ENCODE measurements around the gene LZTFL1. TPM values are rescaled to one million over a fixed set of nuclear protein-coding genes. Genes with fewer than 3 reads are reported as not detected.

The LZTFL1 gene
- total and polyA plus RNA-seq, 4 donors: 3.4 to 11.8 (median 5.7) TPM

GRCh38 chr3:45881078-45882022 lies 39.4 kb upstream of the LZTFL1 start:
- Histone ChIP-seq H3K4me1 (ENCODE audit: control insufficient read depth in 4 of 4, insufficient read depth in 4 of 4, low read length in 3 of 4) (no peaks in the 10 kb centered on the region), H3K4me3 (ENCODE audit: low read depth in 1 of 3, low read length in 3 of 3) (no peak overlapping the region), H3K27me3 (ENCODE audit: control insufficient read depth in 4 of 4, insufficient read depth in 4 of 4, low read length in 3 of 4) (no peaks in the 10 kb centered on the region), H3K9ac (ENCODE audit: low read depth in 1 of 2, low read length in 2 of 2) (no peak overlapping the region), H3K36me3 (ENCODE audit: control insufficient read depth in 4 of 4, insufficient read depth in 3 of 4, low read depth in 1 of 4, low read length in 3 of 4) (no peaks in the 10 kb centered on the region), H3K9me3 (ENCODE audit: control insufficient read depth in 4 of 4, low read length in 3 of 4) (no peaks in the 10 kb centered on the region), H3K27ac (ENCODE audit: low read depth in 1 of 2, low read length in 2 of 2) (no peak overlapping the region)
- 70% methylated on average over 8 of the region's 8 CpGs for WGBS
- TF ChIP-seq, protein P1, sequence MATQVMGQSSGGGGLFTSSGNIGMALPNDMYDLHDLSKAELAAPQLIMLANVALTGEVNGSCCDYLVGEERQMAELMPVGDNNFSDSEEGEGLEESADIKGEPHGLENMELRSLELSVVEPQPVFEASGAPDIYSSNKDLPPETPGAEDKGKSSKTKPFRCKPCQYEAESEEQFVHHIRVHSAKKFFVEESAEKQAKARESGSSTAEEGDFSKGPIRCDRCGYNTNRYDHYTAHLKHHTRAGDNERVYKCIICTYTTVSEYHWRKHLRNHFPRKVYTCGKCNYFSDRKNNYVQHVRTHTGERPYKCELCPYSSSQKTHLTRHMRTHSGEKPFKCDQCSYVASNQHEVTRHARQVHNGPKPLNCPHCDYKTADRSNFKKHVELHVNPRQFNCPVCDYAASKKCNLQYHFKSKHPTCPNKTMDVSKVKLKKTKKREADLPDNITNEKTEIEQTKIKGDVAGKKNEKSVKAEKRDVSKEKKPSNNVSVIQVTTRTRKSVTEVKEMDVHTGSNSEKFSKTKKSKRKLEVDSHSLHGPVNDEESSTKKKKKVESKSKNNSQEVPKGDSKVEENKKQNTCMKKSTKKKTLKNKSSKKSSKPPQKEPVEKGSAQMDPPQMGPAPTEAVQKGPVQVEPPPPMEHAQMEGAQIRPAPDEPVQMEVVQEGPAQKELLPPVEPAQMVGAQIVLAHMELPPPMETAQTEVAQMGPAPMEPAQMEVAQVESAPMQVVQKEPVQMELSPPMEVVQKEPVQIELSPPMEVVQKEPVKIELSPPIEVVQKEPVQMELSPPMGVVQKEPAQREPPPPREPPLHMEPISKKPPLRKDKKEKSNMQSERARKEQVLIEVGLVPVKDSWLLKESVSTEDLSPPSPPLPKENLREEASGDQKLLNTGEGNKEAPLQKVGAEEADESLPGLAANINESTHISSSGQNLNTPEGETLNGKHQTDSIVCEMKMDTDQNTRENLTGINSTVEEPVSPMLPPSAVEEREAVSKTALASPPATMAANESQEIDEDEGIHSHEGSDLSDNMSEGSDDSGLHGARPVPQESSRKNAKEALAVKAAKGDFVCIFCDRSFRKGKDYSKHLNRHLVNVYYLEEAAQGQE (IDR thresholded peaks at IDR 0.05): no peak
- TF ChIP-seq RAD21 (IDR thresholded peaks at IDR 0.05) (no peak), SP1 (IDR thresholded peaks at IDR 0.05) (no peak), MAX (IDR thresholded peaks at IDR 0.05) (no peak), FOXA1 (IDR thresholded peaks at IDR 0.05) (no peak), JUND (IDR thresholded peaks at IDR 0.05) (no peak), YY1 (IDR thresholded peaks at IDR 0.05) (no peak), HNF4G (IDR thresholded peaks at IDR 0.05) (no peak), FOXA2 (IDR thresholded peaks at IDR 0.05) (no peak), HNF4A (conservative IDR thresholded peaks at IDR 0.05) (no peak), ZBTB33 (IDR thresholded peaks at IDR 0.05) (no peak), EGR1 (IDR thresholded peaks at IDR 0.05; ENCODE audit: low read depth in 2 of 2) (no peak), GABPA (IDR thresholded peaks at IDR 0.05 in 1 of 2, conservative IDR thresholded peaks at IDR 0.05 in 1 of 2) (no peak), NR2F2 (IDR thresholded peaks at IDR 0.05) (no peak), RXRA (IDR thresholded peaks at IDR 0.05) (no peak)
- TF ChIP-seq, protein P2, sequence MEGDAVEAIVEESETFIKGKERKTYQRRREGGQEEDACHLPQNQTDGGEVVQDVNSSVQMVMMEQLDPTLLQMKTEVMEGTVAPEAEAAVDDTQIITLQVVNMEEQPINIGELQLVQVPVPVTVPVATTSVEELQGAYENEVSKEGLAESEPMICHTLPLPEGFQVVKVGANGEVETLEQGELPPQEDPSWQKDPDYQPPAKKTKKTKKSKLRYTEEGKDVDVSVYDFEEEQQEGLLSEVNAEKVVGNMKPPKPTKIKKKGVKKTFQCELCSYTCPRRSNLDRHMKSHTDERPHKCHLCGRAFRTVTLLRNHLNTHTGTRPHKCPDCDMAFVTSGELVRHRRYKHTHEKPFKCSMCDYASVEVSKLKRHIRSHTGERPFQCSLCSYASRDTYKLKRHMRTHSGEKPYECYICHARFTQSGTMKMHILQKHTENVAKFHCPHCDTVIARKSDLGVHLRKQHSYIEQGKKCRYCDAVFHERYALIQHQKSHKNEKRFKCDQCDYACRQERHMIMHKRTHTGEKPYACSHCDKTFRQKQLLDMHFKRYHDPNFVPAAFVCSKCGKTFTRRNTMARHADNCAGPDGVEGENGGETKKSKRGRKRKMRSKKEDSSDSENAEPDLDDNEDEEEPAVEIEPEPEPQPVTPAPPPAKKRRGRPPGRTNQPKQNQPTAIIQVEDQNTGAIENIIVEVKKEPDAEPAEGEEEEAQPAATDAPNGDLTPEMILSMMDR (IDR thresholded peaks at IDR 0.05; ENCODE audit: low read depth, low read length, missing input control): no peak
- no peak for DNase-seq (ENCODE audit: low spot score)
